GM18858 (cell line): ENCODE measurements around the gene FBXL17.

ENCODE experiments used
- ATAC-seq: cut with Tn5 transposase; IDR thresholded peaks from one replicate; pipeline ENCODE4 v1.9.1; 2021; ENCODE audit not compliant: unreplicated experiment

Gene FBXL17

DNA sequence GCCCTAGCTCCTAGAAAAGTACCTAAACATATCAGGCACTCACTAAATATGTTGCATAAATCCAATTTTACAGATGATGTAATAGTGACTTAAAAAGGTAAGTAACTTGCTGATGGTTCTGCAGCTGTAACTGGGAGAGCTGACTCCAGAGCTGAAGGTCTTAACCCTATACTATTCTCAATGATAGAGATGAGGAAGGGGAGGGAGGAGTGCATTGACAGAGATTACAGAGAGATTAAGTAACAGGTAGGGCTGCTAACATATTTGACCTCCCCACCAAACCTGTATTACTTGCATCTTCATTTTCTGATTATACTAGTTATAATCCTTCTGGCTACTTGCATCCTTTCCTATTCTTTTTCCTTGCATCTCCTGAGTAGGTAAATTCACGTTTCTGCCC is 455.8 kb downstream of the FBXL17 start:
- ATAC-seq: no peak

- no peak for ATAC-seq
Measured at GRCh38 chr5:107925200-107925599, 456.7 kb downstream of the FBXL17 start.

GRCh38 chr5:107919969-107920368 is 461.9 kb downstream of the FBXL17 start:
- ATAC-seq: peak; percentile 69

DNA sequence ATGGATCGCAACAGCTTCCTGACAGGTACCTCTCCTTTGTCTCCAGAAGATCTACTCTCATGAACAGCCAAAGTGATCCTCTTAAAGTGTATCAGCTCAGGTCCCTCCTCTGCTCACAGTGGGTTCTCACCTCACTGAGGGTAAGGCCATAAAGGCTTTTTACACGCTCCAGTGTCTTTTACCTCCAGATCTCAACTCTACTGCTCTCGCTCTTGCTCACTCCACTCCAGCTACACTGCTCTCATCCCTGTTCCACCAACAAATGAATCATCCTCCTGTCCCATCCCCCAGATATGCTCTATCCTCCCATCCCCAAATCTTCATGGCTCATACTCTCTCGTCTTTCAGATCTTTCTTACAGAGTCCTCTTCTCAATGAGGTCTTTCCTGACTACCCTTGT is 462.5 kb downstream of the FBXL17 start:
- ATAC-seq: no peak

- no peak for ATAC-seq
Measured at GRCh38 chr5:107917983-107918382, 463.9 kb downstream of the FBXL17 start.

- ATAC-seq: no peak
Measured at GRCh38 chr5:107916731-107917725, 464.9 kb downstream of the FBXL17 start.

DNA sequence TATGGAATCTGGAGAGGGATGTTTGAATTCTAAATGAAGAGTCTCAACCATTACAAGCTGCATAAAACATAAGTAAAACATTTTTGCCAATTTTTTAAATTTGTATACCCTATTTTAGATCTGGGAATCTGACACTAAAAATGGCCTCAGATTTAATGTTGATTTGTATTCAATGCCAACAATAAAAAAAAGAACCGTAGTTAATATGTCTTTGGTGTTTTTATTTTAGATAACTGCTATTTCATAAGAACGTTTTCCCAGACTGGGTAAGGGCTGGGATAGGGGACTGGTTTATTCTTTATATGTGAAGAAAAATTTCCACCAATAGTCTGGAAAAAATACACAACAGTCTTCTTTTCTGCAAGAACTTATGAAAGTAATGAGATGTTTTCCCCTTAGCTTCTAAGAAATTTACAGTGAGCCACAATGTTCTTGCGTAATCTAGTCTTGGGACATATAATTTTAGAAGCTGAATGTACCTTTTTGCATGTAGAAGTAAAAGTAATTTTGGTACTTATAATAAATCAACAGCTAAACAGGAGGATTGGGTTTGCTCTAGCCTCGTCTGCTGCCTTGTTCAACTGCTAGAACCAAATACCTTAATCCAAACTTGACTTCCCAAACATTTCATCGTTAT is 466.6 kb downstream of the FBXL17 start:
- ATAC-seq: no peak

GRCh38 chr5:107913494-107913893 is 468.4 kb downstream of the FBXL17 start:
- no peak for ATAC-seq

DNA sequence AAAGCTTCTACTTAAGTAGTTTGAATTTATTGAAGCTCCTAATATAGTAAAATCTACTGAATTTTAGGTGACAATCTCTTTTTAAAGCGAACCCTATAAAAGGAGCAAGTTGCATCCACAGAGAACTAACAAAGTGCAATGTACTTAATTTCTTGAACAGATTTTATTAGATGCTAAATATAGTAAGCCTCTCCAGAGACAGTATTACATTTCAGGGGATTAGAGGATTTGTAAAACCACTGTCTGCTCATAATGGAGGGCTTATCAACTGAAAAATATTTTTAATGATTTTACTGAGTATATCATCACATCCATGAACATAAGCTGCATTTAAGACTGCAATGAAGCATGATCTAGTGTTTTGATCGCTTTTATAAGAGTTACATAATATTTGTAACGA is 481.2 kb downstream of the FBXL17 start:
- ATAC-seq: no peak

DNA sequence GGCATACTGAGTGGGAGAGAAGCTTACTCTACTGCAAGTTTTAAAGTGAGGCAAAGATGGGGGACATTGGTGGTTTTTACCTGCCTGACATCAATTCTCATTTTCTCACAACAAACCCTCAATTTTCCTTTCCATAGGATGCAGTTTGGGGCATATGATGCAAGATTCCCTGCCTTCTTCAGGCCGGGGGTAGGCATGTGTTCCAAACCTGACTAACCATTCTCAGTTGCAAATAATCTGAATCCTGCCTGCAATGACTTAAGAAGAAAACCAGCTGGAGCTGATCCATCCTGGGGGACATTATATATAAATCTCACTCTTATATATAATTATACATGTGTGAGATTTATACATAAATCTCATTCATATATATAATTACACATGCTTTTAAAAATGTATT is 487.5 kb downstream of the FBXL17 start:
- ATAC-seq: no peak

- no peak for ATAC-seq
Measured at GRCh38 chr5:107893642-107894041, 488.3 kb downstream of the FBXL17 start.

- ATAC-seq: no peak
Measured at GRCh38 chr5:107889387-107889786, 492.5 kb downstream of the FBXL17 start.

GRCh38 chr5:107888541-107888940 is 493.4 kb downstream of the FBXL17 start:
- ATAC-seq: no peak

DNA sequence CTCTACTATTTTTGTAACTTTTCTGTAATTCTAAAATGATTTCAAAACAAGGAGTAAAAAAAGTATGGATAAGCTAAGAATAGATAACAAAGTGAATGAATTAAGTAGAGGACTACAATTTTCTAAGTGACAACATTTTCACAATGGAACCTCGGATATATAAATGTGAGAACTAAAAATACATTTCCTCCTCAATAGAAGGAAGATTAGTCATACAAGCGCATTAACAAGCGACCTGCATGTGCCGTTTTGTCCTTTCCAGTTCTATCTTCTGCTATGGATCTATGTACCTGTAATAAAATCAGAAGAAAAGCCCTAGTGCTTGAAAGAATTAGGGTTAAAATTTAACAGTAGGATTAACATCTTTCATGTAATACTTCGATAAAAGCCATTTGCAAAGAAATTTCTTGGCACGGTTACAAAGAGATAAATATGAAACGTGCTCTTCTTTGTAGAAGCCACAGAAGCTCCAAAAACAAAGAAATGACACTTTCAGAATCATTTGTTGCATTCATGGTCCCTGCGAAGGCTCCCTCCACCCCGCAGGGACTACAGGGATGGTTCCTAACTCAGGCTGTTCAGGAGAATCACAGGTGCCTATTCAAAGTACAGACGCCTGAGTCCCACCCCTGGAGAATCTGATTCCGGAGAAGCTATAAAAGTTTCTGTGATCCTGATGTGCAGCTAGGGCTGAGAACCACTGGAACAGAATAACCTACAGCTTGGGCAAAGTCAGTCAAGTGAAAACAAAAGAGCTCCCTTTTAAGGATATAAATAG is 494.5 kb downstream of the FBXL17 start:
- ATAC-seq: no peak

GRCh38 chr5:107885601-107886000 is 496.3 kb downstream of the FBXL17 start:
- no peak for ATAC-seq

DNA sequence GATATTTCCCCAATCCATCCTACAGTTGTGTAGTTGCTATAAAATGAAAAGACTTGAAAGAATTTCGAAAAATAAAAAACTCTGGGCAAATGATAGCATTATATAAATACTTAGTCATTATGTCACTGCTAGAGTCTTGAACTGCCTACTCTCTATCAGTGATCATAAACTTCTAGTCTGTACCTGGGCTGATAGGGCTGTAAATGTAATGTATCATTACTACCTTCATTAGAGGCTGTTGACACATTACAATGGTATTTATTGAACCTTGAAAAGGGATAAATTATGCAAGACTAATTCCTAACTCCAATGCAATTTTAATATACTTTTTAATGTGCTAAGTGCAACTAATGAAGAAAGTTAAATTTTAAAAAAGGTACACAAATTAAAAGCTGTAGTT is 497.0 kb downstream of the FBXL17 start:
- no peak for ATAC-seq

DNA sequence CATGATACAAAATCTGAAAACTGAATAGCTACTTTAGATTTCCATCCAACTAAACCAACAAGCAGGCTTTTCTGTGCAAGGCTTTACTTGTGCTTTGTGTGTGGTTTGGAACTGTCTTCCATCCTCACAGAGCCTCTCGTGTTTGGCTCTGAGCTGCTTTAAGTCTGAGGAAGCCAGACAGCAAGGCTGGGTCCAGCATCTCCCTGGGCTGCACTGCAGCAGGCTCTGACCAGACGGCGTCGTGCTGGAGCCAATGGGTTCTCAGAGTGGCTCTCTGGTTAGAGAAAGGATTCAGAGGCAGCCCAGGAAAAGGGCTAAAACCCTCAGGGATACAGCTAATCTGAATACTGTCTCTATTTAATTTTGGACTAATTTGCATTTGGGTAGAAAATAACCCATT is 503.2 kb downstream of the FBXL17 start:
- ATAC-seq: no peak

DNA sequence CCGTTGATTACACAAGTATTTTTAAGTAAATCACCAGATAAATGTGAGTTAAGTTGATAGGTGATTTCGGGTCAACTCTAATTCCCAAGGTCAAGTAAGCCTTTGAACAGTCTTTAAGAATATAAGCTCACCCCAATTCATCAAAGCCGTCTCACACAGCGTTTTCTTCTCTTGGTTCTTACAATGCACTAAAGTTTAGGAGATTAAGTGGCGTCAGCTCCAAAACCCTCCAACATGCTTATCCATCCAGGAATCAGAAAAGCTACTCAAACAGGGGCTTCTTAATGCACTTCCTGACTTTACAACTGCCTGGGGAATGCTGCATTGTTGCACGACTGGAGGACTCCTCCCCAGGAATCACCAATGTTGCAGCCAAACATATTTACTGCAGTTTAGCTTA is 505.0 kb downstream of the FBXL17 start:
- no peak for ATAC-seq

DNA sequence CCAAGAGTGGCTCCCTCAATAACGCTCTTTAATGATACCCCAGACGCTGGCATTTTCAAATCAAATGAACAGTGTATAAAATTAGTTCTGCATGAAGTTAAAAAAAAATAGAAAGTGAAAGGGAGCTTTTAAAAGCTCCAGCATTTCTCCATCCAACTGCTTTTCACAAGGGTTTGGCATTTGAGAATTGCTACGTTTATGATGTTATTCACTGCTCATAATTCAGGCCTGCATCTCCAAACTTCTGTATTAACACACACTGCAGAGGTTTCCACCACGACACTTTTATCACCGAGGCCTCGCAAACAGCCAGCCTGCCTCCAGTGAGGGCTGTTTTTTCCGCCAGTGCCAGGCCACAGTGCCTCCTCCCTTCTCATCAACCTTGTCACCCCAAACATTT is 505.6 kb downstream of the FBXL17 start:
- ATAC-seq: no peak

DNA sequence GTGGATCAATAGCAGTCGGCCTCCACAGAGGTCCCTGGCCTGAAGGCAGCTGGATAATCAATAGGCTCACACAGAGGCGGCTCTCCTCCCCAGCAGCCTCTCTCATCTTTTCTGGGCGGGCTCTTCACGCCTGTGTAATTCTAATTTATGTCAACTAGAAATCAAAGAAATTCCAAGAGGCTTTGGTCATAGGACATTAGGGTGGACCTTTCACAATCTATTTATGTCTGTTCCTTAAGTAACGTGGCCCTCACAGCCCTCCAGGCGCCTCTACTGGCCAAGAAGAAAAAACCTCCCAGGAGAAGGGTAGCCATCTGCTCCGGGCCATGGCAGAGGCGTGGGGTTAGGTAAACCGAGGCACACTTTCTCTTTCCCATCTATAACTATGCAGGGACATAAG is 506.1 kb downstream of the FBXL17 start:
- ATAC-seq: no peak

DNA sequence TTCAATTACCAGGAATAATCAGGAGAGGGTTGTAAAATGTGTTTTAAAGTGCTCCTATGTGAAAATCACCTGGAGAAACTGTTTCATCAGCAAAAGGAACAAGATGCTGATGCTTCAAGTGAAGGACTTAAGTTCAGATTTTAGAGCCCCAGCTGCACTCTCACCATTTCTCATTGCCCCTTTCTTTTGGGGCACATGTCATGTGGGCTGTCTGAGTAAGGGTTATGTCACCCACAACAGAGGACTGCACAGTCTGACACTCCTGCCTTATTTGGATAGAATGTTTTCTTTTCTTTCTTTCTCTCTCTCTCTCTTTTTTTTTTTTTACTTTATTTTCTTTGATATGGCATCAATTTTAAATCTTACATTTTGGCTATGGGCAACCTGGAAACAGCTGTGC is 507.1 kb downstream of the FBXL17 start:
- ATAC-seq: no peak

DNA sequence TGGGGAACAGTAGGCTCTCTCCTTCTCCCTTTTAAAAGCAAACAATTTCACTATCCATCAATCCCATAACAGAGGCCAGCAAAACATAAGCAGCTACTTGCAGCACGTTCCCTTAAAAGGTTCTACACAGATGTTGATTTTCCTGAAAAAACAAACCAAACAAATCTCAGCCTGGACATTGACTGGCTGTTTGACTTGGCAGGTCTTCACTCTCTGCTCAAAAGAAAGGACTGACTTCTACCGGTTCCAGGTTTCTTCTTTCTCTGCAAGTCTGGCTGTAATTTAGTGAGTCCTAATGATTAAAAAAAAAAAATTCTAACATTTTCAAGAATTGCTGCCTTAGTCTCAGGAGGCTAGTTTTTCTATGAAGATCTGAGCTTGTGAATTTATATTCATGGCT is 508.0 kb downstream of the FBXL17 start:
- ATAC-seq: no peak
